T-helper 2 cell treated with Interferon-gamma antibody and Interleukin-4, amounts not matched to agents 5 μg/mL and 100 μg/mL, for 36 hours (primary cell): ENCODE measurements around the gene PEX14.

ENCODE experiments used
- DNase-seq: peaks from one replicate; pipeline ENCODE4 v3.0.0; 2021; ENCODE audit warnings: low spot score
- H3K27ac Mint-ChIP-seq: one replicate; pipeline ENCODE4 v1.8.0; 2021; ENCODE audit warnings: mild to moderate bottlenecking, mixed read lengths
- H3K27me3 Mint-ChIP-seq: one replicate; pipeline ENCODE4 v1.8.0; 2021; ENCODE audit warnings: low read depth, mixed read lengths
- H3K36me3 Mint-ChIP-seq: one replicate; pipeline ENCODE4 v1.8.0; 2021; ENCODE audit warnings: low read depth, mixed read lengths
- H3K4me1 Mint-ChIP-seq: one replicate; pipeline ENCODE4 v1.8.0; 2021; ENCODE audit warnings: low read depth, mixed read lengths
- H3K4me3 Mint-ChIP-seq: one replicate; pipeline ENCODE4 v1.8.0; 2022; ENCODE audit warnings: mild to moderate bottlenecking, moderate library complexity, mixed read lengths
- H3K9me3 Mint-ChIP-seq: one replicate; pipeline ENCODE4 v1.8.0; 2021; ENCODE audit warnings: mixed read lengths

The PEX14 gene

GRCh38 chr1:10648689-10649516 lies 174.2 kb downstream of the PEX14 start:
- Mint-ChIP-seq H3K27ac (no peak overlapping the region), H3K9me3 (no peaks in the 10 kb centered on the region), H3K27me3 (no peaks in the 10 kb centered on the region)

DNA sequence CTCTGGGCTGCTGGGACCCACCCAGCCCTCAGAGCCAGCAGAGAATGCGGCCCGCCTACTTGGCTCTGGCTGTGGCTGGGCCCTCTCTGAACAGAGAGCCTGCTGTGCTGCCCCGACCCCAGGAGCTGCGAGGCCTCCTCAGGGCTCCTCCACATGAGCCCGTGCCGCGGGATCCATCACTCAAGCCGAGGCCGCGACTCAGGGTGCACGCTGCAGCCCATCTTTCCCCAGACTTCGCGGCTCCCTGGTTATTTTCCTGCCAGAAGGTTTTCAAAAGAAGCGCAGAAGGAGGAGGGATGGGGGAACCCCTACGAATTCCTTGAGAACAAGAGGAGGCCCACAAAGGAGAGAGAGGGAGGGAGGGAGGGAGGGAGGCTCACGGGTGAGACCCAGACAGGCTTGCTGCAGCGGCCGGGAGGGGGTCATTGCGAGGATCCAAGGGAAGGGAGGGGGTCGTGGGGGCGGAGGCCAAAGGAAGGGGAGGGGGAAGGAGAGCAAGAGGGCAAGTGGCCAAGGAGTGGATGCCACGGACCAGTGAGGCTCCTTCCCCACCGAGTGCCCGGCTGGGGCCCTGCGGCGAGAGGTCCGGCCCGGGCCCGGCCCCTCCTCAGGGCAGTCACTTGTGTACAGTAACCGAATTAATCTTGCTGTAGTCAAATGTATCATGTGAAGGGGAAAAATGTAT lies 174.9 kb downstream of the PEX14 start:
- no peaks in the 10 kb centered on the region for H3K36me3 Mint-ChIP-seq
- H3K4me3 Mint-ChIP-seq: no peak overlapping the region
- H3K4me1 Mint-ChIP-seq: no peaks in the 10 kb centered on the region
- H3K9me3 Mint-ChIP-seq: no peaks in the 10 kb centered on the region
- H3K27ac Mint-ChIP-seq: no peak overlapping the region
- H3K27me3 Mint-ChIP-seq: no peaks in the 10 kb centered on the region
- DNase-seq: no peak

More at GRCh38 chr1:10648689-10649516, 174.2 kb downstream of the PEX14 start:
- H3K4me1 Mint-ChIP-seq: no peaks in the 10 kb centered on the region
- DNase-seq: no peak
- no peaks in the 10 kb centered on the region for H3K36me3 Mint-ChIP-seq
- H3K4me3 Mint-ChIP-seq: no peak overlapping the region

GRCh38 chr1:10650556-10651388 lies 176.0 kb downstream of the PEX14 start:
- Mint-ChIP-seq H3K36me3 (no peaks in the 10 kb centered on the region), H3K4me3 (no peak overlapping the region), H3K4me1 (no peaks in the 10 kb centered on the region), H3K27me3 (no peaks in the 10 kb centered on the region), H3K27ac (no peak overlapping the region), H3K9me3 (no peaks in the 10 kb centered on the region)
- DNase-seq: no peak

GRCh38 chr1:10651389-10651766 lies 176.6 kb downstream of the PEX14 start:
- Mint-ChIP-seq H3K9me3 (no peaks in the 10 kb centered on the region), H3K4me3 (no peak overlapping the region), H3K36me3 (no peaks in the 10 kb centered on the region), H3K27ac (no peak overlapping the region), H3K27me3 (no peaks in the 10 kb centered on the region), H3K4me1 (no peaks in the 10 kb centered on the region)
- no peak for DNase-seq

DNA sequence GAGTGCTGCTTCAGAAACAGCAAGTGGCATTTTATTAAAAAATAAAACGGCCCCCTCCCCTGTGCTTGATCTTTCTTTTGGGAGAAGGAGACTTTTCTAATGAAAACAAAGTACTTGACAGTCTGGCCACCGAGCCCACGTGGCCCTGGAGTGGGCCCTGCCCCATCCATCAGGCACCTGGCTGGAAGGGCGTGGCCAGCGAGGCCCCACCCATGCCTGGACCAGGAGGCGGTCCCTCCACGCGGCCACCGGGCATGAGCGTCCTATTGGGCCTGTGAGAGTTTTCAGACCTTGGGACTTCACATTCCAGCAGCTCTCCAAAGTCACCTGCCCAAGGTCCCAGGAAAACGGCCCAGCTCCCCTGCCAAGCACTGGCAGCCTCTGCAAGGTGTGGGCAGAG lies 177.0 kb downstream of the PEX14 start:
- DNase-seq: no peak
- Mint-ChIP-seq H3K4me3 (no peak overlapping the region), H3K4me1 (no peaks in the 10 kb centered on the region), H3K27me3 (no peaks in the 10 kb centered on the region), H3K9me3 (no peaks in the 10 kb centered on the region), H3K27ac (no peak overlapping the region), H3K36me3 (no peaks in the 10 kb centered on the region)

- H3K9me3 Mint-ChIP-seq: no peaks in the 10 kb centered on the region
- no peak overlapping the region for H3K4me3 Mint-ChIP-seq
- no peaks in the 10 kb centered on the region for H3K36me3 Mint-ChIP-seq
- H3K4me1 Mint-ChIP-seq: no peaks in the 10 kb centered on the region
- H3K27ac Mint-ChIP-seq: no peak overlapping the region
- no peak for DNase-seq
- no peaks in the 10 kb centered on the region for H3K27me3 Mint-ChIP-seq
Observed at GRCh38 chr1:10652626-10653025, 177.9 kb downstream of the PEX14 start.

DNA sequence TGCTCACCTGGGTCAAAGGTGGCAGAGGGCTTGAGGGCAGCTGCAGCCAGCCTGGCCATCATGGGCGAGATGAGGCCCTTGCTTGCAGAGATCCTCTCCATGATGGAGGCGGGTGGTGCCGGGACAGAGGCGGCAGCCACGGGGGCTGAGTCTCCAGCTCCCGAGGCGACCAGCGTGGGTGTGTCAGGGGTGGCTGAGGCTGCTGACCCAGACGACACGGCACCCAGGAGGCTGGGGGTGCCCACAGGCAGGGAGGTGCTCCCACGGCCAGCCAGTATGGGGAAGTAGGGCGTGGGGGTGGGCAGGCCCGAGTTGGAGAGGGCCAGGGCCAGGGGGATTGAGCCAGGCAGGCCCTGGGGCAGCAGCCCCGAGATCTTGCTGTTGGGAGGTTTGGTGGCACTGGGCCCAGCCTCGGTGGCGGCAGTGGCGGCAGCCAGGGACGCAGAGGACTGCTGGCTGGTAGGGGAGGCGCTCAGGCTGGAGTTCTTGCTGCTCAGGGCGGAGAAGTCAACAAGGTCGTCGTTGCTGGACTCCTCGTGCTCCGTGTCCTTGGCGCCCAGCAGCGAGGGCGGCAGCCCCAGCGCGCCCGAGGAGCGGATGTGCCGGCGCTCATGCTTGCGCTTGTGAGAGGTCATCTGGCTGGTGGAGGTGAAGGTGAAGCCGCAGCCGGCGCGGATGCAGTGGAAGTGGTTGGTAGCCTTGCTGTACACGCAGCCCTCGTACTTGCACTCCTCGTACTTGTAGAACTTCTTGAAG lies 178.8 kb downstream of the PEX14 start:
- Mint-ChIP-seq H3K36me3 (no peaks in the 10 kb centered on the region), H3K4me1 (no peaks in the 10 kb centered on the region), H3K27ac (no peak overlapping the region), H3K4me3 (no peak overlapping the region), H3K9me3 (no peaks in the 10 kb centered on the region), H3K27me3 (no peaks in the 10 kb centered on the region)
- no peak for DNase-seq

GRCh38 chr1:10655002-10655401 lies 180.3 kb downstream of the PEX14 start:
- Mint-ChIP-seq H3K27ac (no peak overlapping the region), H3K4me3 (no peak overlapping the region), H3K36me3 (no peaks in the 10 kb centered on the region), H3K4me1 (no peaks in the 10 kb centered on the region), H3K9me3 (no peaks in the 10 kb centered on the region), H3K27me3 (no peaks in the 10 kb centered on the region)
- DNase-seq: no peak

DNA sequence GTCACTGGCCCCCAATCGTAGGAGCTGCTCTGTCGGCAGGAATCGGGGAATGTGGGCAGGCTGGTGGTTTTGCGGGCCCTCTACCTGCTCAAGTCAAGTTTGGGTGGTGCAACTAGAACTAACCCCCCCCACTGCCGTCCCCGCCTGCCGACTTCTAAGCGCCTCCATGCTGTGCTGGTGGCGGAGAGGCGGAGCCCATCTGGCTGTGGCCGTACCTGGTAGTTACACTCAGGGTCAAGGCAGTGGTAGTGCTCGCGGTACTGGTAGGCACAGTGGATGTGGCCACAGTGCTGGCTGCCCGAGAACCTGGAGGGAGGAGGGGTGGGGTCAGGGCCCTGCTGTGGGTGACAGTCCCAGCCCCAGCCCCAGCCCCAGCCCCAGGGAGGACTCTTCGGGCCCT lies 181.7 kb downstream of the PEX14 start:
- Mint-ChIP-seq H3K27me3 (no peaks in the 10 kb centered on the region), H3K4me3 (no peak overlapping the region), H3K9me3 (no peaks in the 10 kb centered on the region), H3K36me3 (no peaks in the 10 kb centered on the region), H3K4me1 (no peaks in the 10 kb centered on the region), H3K27ac (no peak overlapping the region)
- no peak for DNase-seq

DNA sequence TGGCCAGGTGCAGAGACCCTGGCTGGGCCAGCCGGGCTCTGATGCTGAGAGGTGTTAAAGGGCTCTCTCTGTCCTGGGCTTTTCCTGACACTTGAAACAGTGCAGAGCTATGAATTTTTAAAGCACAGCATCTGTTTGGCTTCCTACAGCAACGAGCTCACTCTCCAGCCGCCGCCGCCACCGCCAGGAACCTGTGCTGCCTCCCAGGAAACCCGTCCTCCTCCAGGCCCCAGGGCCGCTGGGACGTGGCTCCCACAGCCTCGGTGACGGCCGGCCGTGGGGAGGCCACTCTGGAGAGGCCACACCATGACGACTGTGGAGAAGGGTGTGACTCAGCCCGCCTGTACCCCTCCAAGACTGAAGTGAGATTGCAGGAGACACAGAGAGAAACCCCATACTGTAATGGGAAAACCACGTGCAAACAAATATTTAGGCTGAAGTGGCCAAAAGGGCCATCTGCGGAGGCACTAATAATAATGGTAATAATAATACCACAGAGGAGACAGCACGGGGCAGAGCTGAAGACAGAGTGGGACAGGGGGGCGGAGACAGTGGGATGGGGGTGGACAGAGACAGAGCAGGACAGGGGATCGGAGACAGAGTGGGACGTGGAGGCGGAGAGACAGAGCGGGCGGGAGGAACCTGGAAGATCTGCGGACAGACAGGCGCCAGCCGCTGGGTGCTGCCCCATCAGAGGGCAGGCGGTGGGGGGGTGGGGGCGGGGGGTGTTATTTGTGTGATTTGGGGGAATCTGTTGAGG lies 182.5 kb downstream of the PEX14 start:
- H3K36me3 Mint-ChIP-seq: no peaks in the 10 kb centered on the region
- DNase-seq: no peak
- no peaks in the 10 kb centered on the region for H3K4me1 Mint-ChIP-seq
- no peak overlapping the region for H3K27ac Mint-ChIP-seq
- no peaks in the 10 kb centered on the region for H3K27me3 Mint-ChIP-seq
- H3K4me3 Mint-ChIP-seq: no peak overlapping the region
- H3K9me3 Mint-ChIP-seq: no peaks in the 10 kb centered on the region

DNA sequence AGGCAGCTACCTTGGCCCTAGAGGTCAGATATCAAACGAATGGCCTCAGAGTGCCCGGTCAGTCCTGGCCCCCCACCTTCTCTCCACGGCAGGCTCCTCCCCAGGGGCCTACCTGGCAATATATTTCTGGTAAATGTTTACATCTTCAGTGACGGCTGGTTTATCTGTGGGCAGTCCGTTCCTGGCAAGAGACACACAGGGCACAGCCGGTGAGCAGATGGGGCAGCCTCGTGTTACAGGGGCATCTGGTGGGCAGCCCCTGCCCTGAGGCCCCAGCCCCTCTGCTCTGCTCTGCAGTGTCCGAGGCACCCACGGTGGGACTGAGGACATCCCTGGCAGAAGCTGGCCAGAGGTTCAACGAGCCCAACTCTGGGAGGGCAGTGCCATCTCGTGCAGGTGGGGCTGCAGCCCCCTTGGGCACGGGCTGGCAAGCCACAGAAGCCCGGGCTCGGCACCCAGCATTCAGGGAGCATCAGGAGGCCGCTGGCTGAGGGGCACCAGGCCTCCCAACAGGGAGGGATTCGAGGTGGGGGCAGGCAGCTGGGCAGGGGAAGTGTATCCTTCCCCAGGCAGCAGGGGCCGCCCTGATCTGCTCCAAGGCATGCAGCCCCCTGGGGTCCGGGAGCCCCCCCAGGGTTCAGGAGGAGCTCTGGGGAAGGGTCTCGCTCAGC lies 183.8 kb downstream of the PEX14 start:
- no peaks in the 10 kb centered on the region for H3K9me3 Mint-ChIP-seq
- DNase-seq: no peak
- H3K27me3 Mint-ChIP-seq: no peaks in the 10 kb centered on the region
- no peaks in the 10 kb centered on the region for H3K4me1 Mint-ChIP-seq
- H3K4me3 Mint-ChIP-seq: no peak overlapping the region
- no peaks in the 10 kb centered on the region for H3K36me3 Mint-ChIP-seq
- H3K27ac Mint-ChIP-seq: no peak overlapping the region

GRCh38 chr1:10659218-10659617 lies 184.5 kb downstream of the PEX14 start:
- H3K27ac Mint-ChIP-seq: no peak overlapping the region
- H3K9me3 Mint-ChIP-seq: no peaks in the 10 kb centered on the region
- no peak overlapping the region for H3K4me3 Mint-ChIP-seq
- no peak for DNase-seq
- H3K36me3 Mint-ChIP-seq: no peaks in the 10 kb centered on the region
- H3K27me3 Mint-ChIP-seq: no peaks in the 10 kb centered on the region
- no peaks in the 10 kb centered on the region for H3K4me1 Mint-ChIP-seq
